HG03045 (cell line): ENCODE results near the gene NKRF.
"Not testable (repeated sequence)": the region's sequence is repeated elsewhere in the genome, so short reads cannot be mapped to it uniquely, and the experiment has no call there.

Source experiments
- ATAC-seq: cut with Tn5 transposase; IDR thresholded peaks from one replicate; pipeline ENCODE4 v1.9.1; 2021; ENCODE audit warnings: mild to moderate bottlenecking, moderate library complexity; ENCODE audit not compliant: unreplicated experiment

NKRF gene

DNA sequence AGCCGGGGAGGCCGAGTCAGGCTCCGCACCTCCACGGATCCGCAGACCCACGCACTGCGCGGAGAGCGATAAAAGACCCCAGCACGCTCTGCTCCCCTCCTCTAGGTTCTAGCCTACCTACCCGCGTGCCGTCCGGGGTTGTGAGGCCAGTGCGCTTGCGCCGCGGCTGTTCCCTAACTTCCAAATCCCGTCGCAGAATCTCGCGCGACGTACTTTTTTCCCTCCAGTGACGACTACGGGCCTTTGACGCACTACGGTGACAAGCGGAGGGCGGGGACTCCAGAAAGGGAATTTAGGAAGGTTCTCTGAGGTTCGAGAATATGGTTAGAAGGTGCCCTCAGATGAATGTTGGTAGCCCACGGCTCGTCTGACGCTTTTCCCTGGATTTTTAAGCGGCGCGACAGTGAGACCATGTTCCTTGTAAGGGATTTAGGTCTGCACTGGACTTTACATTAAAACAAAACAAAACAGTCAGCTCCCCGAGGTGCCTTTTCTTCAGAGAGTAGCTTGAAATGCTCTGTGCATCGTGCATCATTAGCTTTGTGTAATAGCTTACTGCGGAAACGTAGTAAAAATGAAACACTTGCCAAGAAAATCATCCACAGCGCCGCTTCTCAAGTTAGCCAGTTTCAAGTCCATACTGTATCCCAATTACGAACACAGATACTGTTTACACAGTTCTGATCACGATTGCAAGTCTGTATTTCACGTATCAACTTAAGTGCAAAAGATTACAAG lies at the start of gene NKRF:
TSS of gene NKRF (minus strand) at position 145 of the 738 bp plus-strand sequence.
- ATAC-seq = peak; percentile 88

DNA sequence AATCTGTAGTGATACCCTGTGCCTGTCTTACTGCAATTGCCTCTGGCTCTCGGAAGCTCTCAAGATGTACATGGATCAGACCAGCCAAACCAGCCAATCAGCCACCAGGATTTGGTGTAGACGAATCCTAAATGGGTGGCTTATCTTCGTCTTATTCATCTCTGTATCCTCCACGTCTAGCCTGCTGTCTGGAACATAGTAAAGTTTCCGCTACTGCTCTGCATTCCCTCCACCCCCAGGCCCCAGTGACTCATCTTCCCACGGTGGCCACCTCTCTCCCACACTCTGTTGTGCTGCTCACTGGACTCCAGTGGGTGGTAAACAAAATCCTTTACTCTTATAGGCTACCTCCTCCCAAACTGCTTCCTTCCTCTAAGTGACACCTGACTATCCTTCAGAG lies 48.9 kb upstream of the NKRF start:
- ATAC-seq = no peak

DNA sequence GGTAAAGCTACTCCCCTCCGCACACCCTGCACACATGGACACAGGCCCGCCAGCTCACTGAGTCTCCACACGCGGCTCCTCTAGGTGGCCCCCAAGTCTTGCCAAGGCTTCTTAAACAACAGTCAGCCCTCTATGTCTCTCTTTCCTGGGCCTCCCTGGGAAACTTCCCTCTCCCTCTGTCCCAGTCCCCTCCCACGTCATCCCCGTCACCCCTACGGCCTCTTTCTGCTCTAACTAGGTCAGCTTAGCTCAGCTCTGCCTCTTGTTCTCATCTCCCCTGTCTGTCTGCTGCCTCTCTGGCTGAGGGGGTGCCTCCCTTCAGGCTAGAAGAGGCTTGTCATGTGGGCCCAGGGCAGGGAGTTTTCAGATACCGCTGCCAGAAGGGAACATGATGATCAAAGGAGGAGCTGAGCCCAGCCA lies 47.9 kb upstream of the NKRF start:
- no peak for ATAC-seq

DNA sequence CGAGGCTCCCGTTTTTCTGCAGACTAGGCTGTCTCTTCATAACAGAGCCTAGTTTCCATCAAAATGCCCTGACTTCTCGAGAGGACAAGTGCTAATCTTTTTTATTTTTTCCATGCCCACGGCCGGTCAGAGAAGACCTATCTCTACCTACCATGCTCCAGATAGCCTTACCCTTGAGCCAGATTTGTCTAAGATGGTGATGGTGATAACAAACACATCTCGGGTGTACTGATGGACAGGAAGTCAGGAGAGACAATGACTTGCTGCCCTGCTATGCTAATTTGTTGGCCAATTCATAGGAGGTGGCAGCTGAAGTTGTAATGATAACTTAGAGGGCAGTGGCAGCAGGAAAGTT lies 42.2 kb upstream of the NKRF start:
- no peak for ATAC-seq

DNA sequence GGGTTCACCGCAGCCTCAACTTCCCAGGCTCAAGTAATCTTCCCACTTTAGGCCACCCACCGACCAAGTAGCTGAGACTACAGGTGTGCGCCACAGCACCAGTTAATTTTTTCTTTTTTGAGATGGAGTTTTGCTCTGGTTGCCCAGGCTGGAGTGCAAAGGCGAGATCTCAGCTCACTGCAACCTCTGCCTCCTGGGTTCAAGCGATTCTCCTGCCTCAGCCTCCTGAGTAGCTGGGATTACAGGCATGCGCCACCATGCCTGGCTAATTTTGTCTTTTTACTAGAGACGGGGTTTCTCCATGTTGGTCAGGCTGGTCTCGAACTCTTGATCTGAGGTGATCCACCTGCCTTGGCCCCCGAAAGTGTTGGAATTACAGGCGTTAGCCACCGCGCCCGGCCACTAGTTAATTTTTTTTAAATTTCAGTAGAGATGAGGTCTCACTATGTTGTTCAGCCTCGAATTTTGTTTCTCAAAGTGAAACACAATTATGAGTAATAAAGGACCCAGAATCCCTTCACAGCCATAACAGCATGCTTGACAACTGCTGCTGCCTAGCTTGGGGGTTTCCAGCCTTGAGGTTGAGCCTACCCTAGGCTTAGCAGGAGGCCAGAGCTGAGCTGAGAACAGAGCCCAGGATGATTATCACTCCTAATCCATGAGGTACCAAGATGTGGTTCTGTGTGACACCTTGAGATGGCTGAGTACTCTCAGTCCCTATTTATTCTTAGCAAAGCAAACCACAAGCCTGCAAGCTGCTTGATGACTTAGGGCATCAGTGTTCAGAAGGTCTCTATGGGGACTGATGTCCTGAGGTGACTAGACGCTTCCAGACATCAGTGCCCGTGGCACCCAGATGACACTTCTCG lies 41.6 kb upstream of the NKRF start:
- ATAC-seq = peak; percentile 93

DNA sequence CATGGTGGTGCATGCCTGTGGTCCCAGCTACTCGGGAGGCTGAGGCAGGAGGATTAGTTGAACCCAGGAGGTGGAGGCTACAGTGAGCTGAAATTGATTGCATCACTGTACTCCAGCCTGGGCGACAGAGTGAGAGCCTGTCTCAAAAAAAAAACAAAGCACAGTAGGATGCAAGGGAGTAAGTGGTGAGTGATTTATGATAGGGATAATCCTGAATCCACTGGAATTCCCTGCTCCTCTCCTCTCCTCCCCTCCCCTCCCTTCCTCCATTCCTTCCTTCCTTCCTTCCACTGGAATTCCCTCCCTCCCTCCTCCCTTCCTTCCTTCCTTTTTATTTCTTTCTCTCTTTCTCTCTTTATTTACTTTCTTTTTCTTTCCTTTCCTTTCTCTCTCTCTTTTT lies 40.9 kb upstream of the NKRF start:
- no peak for ATAC-seq

DNA sequence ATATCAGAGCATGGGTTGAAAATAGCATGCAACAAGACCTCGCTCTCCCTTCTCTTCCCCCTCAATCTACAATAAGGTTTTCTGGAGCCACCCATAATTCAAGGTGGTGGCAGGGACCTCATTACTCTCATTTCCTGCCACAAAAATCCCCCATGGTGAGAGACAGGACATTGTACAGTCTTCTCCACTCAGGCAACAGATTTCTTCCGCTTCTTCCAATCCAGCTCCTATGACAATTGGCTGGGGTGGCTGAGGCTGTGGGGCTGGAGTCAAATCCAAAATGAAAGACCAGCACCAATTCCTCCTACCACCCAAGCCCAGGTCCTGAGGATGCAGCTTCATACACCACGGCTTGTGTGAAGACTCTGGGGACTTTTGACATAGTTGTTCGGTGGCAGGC lies 40.3 kb upstream of the NKRF start:
- no peak for ATAC-seq

DNA sequence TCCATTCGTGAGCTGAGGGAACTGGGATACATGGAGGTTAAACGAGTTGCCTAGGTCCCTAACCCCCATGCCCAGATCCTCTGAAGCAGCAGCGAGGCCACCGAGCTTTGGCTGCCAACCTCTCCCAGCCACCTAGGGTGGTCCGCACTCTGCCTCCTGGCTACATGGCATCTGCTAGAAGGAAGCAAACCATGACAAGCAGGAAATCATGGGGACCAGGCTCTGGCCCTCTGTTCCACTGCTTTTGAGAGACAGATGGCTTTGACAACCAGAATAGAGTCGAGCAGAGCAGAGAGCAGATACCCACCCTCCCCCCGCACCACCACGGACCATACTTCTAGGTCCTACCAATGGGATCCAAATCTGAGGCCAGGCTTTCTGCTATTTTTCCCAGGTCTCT lies 37.5 kb upstream of the NKRF start:
- no peak for ATAC-seq

DNA sequence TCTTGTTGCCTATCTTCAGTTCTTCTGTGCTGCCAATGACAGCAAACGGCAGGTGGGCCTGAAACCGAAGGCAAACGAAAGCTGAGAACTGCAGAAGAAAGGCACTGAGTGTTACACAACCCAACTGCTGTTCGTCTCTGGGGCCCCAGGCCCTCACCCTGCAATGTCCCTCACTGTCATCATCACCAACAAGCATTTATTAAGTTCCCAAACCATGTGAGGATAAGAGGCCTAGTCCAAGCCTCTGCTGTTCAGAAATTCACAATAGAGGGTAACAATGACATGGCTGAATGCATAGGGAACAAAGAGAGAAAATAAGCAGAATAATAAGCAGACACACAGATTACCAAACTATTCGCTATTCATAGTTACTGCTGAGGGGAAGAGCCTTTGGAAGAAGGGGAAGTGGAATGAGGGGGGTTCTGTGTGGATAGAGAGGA lies 34.5 kb upstream of the NKRF start:
- no peak for ATAC-seq

DNA sequence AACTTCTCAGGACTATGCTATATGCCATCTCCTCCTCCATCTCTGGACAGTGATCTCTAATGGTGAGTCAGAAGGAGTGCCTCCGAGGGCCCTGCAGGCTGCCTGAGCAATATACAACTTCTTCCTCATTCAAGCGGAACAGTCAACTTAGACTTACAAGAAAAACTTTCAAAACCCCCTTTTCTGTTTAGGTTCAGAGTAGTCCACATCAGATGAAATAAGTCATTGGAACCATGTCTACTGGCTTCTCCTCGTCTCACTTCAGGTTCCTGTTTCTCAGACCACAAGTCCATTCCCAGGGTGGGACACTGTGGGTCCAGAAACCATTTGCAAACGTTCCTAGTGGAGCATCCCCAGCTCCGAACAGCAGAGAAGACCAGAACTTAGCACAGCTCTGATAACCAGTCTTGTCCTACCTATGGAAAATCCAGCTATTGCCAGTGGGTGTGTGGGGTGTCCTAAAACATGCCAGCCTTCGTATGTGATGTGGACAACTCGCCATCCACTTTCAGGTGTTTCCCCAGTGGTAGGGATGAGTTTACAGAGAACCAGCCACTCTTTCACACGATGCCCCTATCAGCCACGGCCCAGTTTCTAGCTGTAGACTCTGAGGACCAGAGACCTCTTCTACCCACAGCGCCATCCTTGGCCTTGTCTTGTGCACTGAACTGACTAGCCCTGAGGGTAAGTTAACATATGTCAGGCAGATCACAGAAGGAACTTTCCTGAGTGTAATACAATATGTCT lies 32.7 kb upstream of the NKRF start:
- ATAC-seq = peak; percentile 73

DNA sequence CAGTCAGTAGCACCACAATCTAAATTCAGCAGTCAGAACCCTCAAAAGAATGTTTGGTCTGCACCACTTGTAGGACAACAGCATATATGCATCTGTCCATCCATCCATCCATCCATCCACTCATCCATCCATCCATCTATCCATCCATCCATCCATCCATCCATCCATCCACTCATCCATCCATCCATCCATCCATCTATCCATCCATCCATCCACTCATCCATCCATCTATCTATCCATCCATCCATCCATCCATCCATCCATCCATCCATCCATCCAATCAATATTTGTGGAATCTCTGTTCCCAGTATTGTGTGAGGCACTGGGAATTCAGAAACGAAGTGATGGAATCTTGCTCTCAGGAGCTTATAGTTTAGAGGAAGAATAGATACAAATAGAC lies 31.2 kb upstream of the NKRF start:
- not testable (repeated sequence) for ATAC-seq

DNA sequence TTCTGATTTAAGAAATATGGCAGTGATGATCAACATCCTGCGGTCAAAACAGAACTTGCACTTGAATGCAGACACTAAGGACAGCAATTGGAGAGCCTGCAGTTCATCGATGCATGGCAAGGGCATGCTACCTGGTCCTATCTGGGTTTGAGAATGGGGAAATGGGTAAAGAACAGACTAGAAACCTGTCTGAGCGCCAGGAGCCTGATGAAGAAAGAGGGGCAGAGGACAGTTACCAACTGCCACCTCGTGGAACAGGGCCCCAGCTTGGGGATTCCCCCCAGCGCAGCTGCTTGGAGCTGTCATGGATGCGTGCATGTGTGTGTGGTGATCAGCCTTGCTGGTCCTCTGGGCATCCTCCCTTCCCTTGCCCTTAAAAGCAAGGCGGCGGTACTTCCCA lies 30.2 kb upstream of the NKRF start:
- ATAC-seq = peak; percentile 51

DNA sequence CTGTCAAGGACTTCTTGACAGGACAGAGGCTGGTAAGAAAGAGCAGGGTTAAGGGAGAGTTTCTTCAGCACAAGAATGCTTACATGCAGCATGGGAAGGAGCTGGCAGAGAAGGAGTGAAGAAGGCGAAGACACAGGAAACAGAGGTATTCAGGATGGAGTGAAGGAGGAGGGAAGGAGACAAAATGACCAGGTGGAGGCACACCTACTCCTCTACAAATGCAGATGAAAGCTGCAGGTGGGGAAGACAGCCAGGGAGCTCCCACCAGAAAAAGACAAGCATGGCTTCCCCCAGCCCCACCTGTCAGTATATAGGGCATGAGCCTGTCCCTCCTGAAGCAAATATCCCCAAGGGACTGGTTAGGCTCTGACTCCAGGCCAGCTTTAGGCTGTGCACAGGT lies 29.6 kb upstream of the NKRF start:
- no peak for ATAC-seq

DNA sequence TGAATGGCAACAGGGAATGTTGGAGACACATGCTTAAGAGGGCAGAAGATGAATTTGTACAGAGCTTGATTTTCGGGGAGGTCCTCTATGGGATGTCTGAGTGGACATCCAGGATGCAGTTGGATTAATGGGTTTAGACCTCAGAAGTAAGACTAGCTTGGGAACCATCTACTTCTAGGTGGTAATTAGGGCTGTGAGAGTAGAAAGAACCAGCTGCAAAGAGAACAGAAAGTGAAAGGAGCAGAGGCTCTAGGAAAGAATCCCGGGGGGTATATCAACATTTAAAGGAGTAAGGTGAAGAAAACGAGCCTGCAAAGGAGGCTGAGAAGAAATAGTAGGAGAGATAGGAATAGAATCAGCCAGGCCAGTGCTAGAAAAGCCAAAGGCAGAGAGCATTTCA lies 29.0 kb upstream of the NKRF start:
- no peak for ATAC-seq

DNA sequence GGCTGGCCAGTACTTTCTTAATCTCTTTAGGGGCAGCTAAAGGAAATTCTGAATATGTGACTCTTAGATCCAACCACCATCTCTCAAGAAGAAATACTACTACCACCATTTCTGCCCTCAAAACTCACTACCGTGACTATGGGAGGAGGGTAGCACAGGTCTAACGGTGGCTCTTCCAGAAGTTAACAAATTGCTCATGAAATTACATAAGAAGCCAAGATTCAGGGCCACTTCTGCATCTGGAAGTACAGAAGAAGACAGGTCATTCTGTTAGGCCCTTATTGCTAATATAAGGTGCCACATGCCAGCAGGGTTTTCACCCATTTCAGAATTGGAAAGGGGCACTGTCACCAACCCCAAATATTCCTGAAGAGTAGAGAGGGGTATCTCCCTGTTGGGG lies 19.6 kb upstream of the NKRF start:
- no peak for ATAC-seq

DNA sequence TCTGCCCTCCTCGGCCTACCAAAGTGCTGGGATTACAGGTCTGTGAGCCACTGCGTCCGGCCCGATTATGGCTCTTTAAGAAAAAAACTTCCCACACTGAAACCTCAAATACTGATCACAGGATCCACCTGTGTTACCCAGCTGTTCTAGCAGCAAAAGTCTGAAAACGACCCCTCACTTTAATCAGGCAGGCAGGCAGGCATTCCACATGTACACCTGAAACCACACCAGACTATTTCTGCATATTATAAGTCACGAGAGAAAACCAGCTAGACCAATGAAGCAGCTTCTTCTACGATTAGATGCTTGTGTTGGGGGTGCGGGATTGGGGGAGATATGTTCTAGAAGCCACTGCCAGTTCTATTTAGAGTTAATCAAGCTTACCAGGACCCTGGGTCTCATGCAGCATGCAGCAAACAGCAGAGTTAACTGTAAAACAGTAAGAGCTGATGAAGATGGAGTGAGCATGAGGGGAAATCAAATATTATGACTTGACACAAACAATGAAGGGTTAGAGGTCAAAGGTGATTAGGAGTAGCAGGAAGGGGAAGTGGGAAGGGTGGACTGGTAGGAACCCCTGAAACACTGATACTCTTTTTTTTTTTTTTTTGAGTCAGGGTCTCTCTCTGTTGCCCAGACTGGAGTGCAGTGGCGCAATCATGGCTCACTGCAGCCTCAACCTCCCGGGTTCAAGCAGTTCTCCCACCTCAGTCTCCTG lies 18.9 kb upstream of the NKRF start:
- no peak for ATAC-seq

DNA sequence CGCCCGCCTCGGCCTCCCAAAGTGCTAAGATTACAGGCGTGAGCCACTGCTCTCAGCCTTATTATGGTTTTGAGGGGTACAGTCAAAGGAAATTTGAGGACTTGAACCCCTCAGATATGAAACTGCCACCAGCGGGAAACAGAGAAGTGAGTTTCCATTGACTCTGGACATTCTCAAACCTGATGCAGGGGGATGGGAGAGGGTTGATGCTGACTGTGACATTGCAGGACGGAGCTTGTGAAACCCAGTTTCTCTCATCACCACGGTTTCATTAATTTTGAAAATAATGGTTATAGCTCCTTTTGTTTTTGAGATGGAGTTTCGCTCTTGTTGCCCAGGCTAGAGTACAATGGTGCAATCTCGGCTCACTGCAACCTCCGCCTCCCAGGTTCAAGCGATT lies 18.2 kb upstream of the NKRF start:
- ATAC-seq = no peak

DNA sequence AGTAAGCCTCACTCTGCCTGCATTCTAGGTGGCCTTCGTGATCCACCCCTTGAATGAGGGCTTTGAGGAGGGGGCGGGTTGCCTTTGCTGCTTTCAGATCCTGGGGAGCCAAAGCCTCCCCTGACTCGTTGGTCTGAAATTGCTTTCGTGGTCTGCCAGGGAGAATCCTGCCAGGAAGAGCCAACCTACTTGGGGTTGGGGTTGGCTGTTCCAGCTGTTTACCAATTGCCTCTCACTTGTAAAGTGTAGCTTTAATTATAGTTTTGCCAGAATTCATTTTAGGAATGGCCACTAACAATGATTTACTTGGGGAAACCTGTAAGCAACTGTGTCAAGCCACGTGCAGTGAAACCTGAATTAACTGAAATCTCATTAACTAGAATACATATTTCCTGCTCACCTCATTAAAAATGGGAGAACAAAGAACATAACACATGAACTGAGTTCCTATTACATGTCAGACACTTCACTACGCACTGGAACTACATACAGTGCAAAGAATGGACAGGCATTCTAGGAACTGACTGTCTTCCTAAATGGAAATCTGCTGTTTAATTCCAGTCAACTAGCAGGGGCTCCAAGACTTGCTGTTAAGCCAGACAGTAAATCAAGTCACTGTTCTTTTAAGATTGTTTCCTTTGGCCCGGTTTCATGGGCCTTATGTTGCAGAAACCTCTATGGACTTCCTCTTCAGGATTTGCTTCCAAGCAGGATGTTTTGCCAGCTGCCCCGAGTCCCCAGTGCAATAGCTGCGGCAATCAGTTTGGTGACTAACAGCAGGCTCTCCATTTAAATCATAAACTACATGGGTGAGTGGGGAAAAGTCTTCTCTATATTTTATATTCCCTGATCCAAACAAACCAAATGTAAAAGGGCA lies 16.4 kb upstream of the NKRF start:
- no peak for ATAC-seq

DNA sequence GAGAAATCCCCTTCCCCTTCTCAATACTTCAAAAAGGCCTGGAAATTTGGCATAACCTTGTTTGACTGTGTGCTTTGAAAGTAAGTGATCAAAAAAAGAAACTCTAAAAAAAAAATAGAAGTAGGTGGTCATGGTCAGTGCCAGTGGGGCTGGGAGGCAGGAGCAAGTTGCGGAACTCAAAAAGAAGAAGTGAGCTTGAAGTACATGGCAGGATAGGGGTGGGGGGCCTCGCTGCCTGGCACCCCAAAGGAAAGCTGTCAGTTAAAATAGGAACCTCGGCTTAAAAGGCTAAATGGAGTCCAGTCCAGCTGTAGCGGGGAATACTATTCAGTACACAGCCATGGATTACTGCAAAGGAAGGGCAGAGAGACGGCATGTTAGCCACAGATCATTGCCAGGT lies 12.2 kb upstream of the NKRF start:
- ATAC-seq = no peak
